Epidermal melanocyte (primary cell): ENCODE measurements around the gene DNAJC11.
"Not testable (repeated sequence)": the region's sequence is repeated elsewhere in the genome, so short reads cannot be mapped to it uniquely, and the experiment has no call there.

Experiments
- DNase-seq: peaks from one replicate; pipeline ENCODE4 v3.0.0; 2011; ENCODE audit warnings: low spot score; ENCODE audit not compliant: insufficient read length

Gene DNAJC11

GRCh38 chr1:6701437-6702153 lies at the start of gene DNAJC11:
Gene DNAJC11, minus strand, starts transcription at chr1:6701816. Its CDS starts 16 bp downstream, at chr1:6701800.
- peak; percentile 90 for DNase-seq

GRCh38 chr1:6750490-6750889 lies 48.9 kb upstream of the DNAJC11 start:
- DNase-seq = no peak

GRCh38 chr1:6747674-6748073 lies 46.1 kb upstream of the DNAJC11 start:
- no peak for DNase-seq

GRCh38 chr1:6745073-6745472 lies 43.5 kb upstream of the DNAJC11 start:
- no peak for DNase-seq

- DNase-seq = peak; percentile 46
Observed at GRCh38 chr1:6743189-6744101, 41.8 kb upstream of the DNAJC11 start.

GRCh38 chr1:6742676-6743188 lies 41.1 kb upstream of the DNAJC11 start:
- DNase-seq = not testable (repeated sequence)

GRCh38 chr1:6738987-6739676 lies 37.5 kb upstream of the DNAJC11 start:
- no peak for DNase-seq

GRCh38 chr1:6732942-6733341 lies 31.3 kb upstream of the DNAJC11 start:
- no peak for DNase-seq

GRCh38 chr1:6731905-6732304 lies 30.3 kb upstream of the DNAJC11 start:
- no peak for DNase-seq

- no peak for DNase-seq
Observed at GRCh38 chr1:6730880-6731279, 29.3 kb upstream of the DNAJC11 start.

- DNase-seq = no peak
Observed at GRCh38 chr1:6730473-6730872, 28.9 kb upstream of the DNAJC11 start.

- DNase-seq = no peak
Observed at GRCh38 chr1:6727535-6727934, 25.9 kb upstream of the DNAJC11 start.

GRCh38 chr1:6726253-6726652 lies 24.6 kb upstream of the DNAJC11 start:
- no peak for DNase-seq

GRCh38 chr1:6724517-6725141 lies 23.0 kb upstream of the DNAJC11 start:
- DNase-seq = peak; percentile 71

- DNase-seq = no peak
Observed at GRCh38 chr1:6723621-6724428, 22.2 kb upstream of the DNAJC11 start.

GRCh38 chr1:6711174-6711573 lies 9.6 kb upstream of the DNAJC11 start:
- no peak for DNase-seq

- no peak for DNase-seq
Observed at GRCh38 chr1:6704746-6705145, 3.1 kb upstream of the DNAJC11 start.

GRCh38 chr1:6703016-6703415 lies 1.4 kb upstream of the DNAJC11 start:
- DNase-seq = no peak

- DNase-seq = no peak
Observed at GRCh38 chr1:6700853-6701436, 671 bp downstream of the DNAJC11 start.

GRCh38 chr1:6699915-6700314 lies 1.7 kb downstream of the DNAJC11 start:
- not testable (repeated sequence) for DNase-seq
